ENCODE measurements around the gene GATAD2B.

The GATAD2B gene

GRCh38 chr1:153773096-153773921 is 149.5 kb downstream of the GATAD2B start:
- no peak overlapping the region for H3K27ac ChIP-seq (ENCODE audit: extremely low read depth, low read depth, low read length)
- no peak overlapping the region for H3K4me3 ChIP-seq (ENCODE audit: low read depth, low read length)
- ChIA-PET CTCF (interaction anchor here (0.7 to 1.7 kb wide), 8 partner anchors 25 to 214 kb away, joined by 3 to 9 read pairs (median 4); partner anchors contain the start of gene RAB13), POLR2A (interaction anchor here (1.0 to 1.2 kb wide), 2 partner anchors 10 to 217 kb away, joined by 5 read pairs; partner anchors contain the start of gene RPS27)
- TF ChIP-seq, protein P1, sequence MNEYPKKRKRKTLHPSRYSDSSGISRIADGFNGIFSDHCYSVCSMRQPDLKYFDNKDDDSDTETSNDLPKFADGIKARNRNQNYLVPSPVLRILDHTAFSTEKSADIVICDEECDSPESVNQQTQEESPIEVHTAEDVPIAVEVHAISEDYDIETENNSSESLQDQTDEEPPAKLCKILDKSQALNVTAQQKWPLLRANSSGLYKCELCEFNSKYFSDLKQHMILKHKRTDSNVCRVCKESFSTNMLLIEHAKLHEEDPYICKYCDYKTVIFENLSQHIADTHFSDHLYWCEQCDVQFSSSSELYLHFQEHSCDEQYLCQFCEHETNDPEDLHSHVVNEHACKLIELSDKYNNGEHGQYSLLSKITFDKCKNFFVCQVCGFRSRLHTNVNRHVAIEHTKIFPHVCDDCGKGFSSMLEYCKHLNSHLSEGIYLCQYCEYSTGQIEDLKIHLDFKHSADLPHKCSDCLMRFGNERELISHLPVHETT (tag by site-specific recombination; IDR thresholded peaks at IDR 0.05) = no peak
- TF ChIP-seq ZNF76 (tag by site-specific recombination; IDR thresholded peaks at IDR 0.05; ENCODE audit: borderline replicate concordance, low read depth) = no peak
- no peak for TF ChIP-seq ZNF830 (tag by site-specific recombination; IDR thresholded peaks at IDR 0.05; ENCODE audit: low read depth)
- TF ChIP-seq YY2 (tag by site-specific recombination; IDR thresholded peaks at IDR 0.05) = no peak
- no peak for TF ChIP-seq ZNF18 (tag by site-specific recombination; IDR thresholded peaks at IDR 0.05)
- TF ChIP-seq, protein P2, sequence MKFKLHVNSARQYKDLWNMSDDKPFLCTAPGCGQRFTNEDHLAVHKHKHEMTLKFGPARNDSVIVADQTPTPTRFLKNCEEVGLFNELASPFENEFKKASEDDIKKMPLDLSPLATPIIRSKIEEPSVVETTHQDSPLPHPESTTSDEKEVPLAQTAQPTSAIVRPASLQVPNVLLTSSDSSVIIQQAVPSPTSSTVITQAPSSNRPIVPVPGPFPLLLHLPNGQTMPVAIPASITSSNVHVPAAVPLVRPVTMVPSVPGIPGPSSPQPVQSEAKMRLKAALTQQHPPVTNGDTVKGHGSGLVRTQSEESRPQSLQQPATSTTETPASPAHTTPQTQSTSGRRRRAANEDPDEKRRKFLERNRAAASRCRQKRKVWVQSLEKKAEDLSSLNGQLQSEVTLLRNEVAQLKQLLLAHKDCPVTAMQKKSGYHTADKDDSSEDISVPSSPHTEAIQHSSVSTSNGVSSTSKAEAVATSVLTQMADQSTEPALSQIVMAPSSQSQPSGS (tag by site-specific recombination; IDR thresholded peaks at IDR 0.05; ENCODE audit: low read depth) = no peak
- TF ChIP-seq ZNF837 (tag by site-specific recombination; IDR thresholded peaks at IDR 0.05) = no peak
- no peak for TF ChIP-seq ZXDB (tag by site-specific recombination; IDR thresholded peaks at IDR 0.05)
- TF ChIP-seq KLF16 (tag by site-specific recombination; IDR thresholded peaks at IDR 0.05) = no peak
- TF ChIP-seq ZNF768 (tag by site-specific recombination; IDR thresholded peaks at IDR 0.05) = no peak
- no peak for TF ChIP-seq ZFHX2 (tag by site-specific recombination; conservative IDR thresholded peaks at IDR 0.05)
- TF ChIP-seq, protein P3, sequence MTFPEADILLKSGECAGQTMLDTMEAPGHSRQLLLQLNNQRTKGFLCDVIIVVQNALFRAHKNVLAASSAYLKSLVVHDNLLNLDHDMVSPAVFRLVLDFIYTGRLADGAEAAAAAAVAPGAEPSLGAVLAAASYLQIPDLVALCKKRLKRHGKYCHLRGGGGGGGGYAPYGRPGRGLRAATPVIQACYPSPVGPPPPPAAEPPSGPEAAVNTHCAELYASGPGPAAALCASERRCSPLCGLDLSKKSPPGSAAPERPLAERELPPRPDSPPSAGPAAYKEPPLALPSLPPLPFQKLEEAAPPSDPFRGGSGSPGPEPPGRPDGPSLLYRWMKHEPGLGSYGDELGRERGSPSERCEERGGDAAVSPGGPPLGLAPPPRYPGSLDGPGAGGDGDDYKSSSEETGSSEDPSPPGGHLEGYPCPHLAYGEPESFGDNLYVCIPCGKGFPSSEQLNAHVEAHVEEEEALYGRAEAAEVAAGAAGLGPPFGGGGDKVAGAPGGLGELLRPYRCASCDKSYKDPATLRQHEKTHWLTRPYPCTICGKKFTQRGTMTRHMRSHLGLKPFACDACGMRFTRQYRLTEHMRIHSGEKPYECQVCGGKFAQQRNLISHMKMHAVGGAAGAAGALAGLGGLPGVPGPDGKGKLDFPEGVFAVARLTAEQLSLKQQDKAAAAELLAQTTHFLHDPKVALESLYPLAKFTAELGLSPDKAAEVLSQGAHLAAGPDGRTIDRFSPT (tag by site-specific recombination; IDR thresholded peaks at IDR 0.05) = no peak
- no peak for TF ChIP-seq ZNF660 (tag by site-specific recombination; IDR thresholded peaks at IDR 0.05)
- TF ChIP-seq, protein P4, sequence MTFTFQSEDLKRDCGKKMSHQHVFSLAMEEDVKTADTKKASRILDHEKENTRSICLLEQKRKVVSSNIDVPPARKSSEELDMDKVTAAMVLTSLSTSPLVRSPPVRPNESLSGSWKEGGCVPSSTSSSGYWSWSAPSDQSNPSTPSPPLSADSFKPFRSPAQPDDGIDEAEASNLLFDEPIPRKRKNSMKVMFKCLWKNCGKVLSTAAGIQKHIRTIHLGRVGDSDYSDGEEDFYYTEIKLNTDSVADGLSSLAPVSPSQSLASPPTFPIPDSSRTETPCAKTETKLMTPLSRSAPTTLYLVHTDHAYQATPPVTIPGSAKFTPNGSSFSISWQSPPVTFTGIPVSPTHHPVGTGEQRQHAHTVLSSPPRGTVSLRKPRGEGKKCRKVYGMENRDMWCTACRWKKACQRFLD (tag by site-specific recombination; IDR thresholded peaks at IDR 0.05) = no peak
- TF ChIP-seq SETDB1 (IDR thresholded peaks at IDR 0.05; ENCODE audit: insufficient read length, low read length) = no peak
- no peak for TF ChIP-seq HOXC10 (CRISPR knock-in tag; IDR thresholded peaks at IDR 0.05)
- no peak for TF ChIP-seq TRIM28 (IDR thresholded peaks at IDR 0.05; ENCODE audit: borderline replicate concordance, low read length)
- peaks cover 10 to 62% of the 10 kb centered on the region in 2 experiments for H3K36me3 ChIP-seq (ENCODE audit: control insufficient read depth in 2 of 2, insufficient read depth in 1 of 2, low read length in 2 of 2)
- no peaks in the 10 kb centered on the region for H3K9me3 ChIP-seq (ENCODE audit: control insufficient read depth, insufficient read depth, low read depth, low read length)
- H3K4me1 ChIP-seq (ENCODE audit: control insufficient read depth, insufficient read depth, low read length) = peaks cover 8% of the 10 kb centered on the region
